MM.1S (cell line): ENCODE data around the gene MYH4.

Experiments used
- DNase-seq: peaks from one replicate; pipeline ENCODE4 v3.0.0-alpha.2; 2015
- H2AFZ ChIP-seq: fragments of 300-600 bp; sonication (generic); 2 replicates; pipeline ENCODE4 v1.6.0; 2016; ENCODE audit warnings: antibody characterized with exemption, low read length
- H3F3A ChIP-seq: fragments of 300-600 bp; sonication (generic); 2 replicates; pipeline ENCODE4 v1.6.1; 2016; ENCODE audit warnings: mild to moderate bottlenecking, antibody characterized with exemption, low read length, moderate library complexity, mixed read lengths; ENCODE audit not compliant: insufficient read depth
- H3K27ac ChIP-seq: fragments of 300-600 bp; sonication (generic); 2 replicates; pipeline ENCODE4 v1.5.1; 2016; ENCODE audit warnings: mild to moderate bottlenecking, low read length
- H3K27me3 ChIP-seq: fragments of 300-600 bp; sonication (generic); replicated peaks from 2 replicates; pipeline ENCODE4 v1.6.0; 2016; ENCODE audit warnings: low read length; ENCODE audit not compliant: insufficient read depth
- H3K36me3 ChIP-seq: fragments of 300-600 bp; sonication (generic); replicated peaks from 2 replicates; pipeline ENCODE4 v1.6.1; 2016; ENCODE audit warnings: mild to moderate bottlenecking, low read length, mixed read lengths; ENCODE audit not compliant: insufficient read depth
- H3K4me1 ChIP-seq: fragments of 300-600 bp; sonication (generic); 2 replicates; pipeline ENCODE4 v1.6.1; 2016; ENCODE audit warnings: low read length, mixed read lengths
- H3K4me2 ChIP-seq: fragments of 300-600 bp; sonication (generic); 2 replicates; pipeline ENCODE4 v1.6.0; 2016; ENCODE audit warnings: low read depth, low read length
- H3K4me3 ChIP-seq: fragments of 300-600 bp; sonication (generic); 2 replicates; pipeline ENCODE4 v1.5.1; 2016; ENCODE audit warnings: low read length, mixed read lengths
- H3K79me2 ChIP-seq: fragments of 300-600 bp; sonication (generic); 2 replicates; pipeline ENCODE4 v1.6.1; 2016; ENCODE audit warnings: mixed run types, low read length, mixed read lengths
- H3K9ac ChIP-seq: fragments of 300-600 bp; sonication (generic); 2 replicates; pipeline ENCODE4 v1.6.1; 2016; ENCODE audit warnings: low read length, mixed read lengths
- H3K9me2 ChIP-seq: fragments of 300-600 bp; sonication (generic); replicated peaks from 2 replicates; pipeline ENCODE4 v1.6.1; 2016; ENCODE audit warnings: mild to moderate bottlenecking, low read length, mixed read lengths; ENCODE audit not compliant: insufficient read depth
- H3K9me3 ChIP-seq: fragments of 300-600 bp; sonication (generic); replicated peaks from 2 replicates; pipeline ENCODE4 v1.6.1; 2016; ENCODE audit warnings: mild to moderate bottlenecking, low read length, mixed read lengths; ENCODE audit not compliant: insufficient read depth
- H4K20me1 ChIP-seq: fragments of 300-600 bp; sonication (generic); 2 replicates; pipeline ENCODE4 v1.6.1; 2016; ENCODE audit warnings: mild to moderate bottlenecking, low read length, moderate library complexity, mixed read lengths; ENCODE audit not compliant: insufficient read depth
- CTCF ChIP-seq: fragments of 300-600 bp; sonication (generic); IDR thresholded peaks from 2 replicates; pipeline ENCODE4 v1.5.1; 2016; ENCODE audit warnings: antibody characterized with exemption, low read length, mixed read lengths
- EZH2 ChIP-seq: fragments of 300-600 bp; sonication (generic); optimal IDR thresholded peaks from 2 replicates; pipeline ENCODE3; 2017; ENCODE audit warnings: low read depth, mild to moderate bottlenecking, antibody characterized with exemption, low read length, mixed read lengths
- EZH2phosphoT487 ChIP-seq: fragments of 300-600 bp; sonication (generic); IDR thresholded peaks from 2 replicates; pipeline ENCODE4 v1.6.1; 2018; ENCODE audit warnings: antibody characterized with exemption, low read length

Gene MYH4

GRCh38 chr17:10477701-10478100 lies 8.3 kb upstream of the MYH4 start:
- Histone ChIP-seq H4K20me1 (no peaks in the 10 kb centered on the region), H3F3A (no peaks in the 10 kb centered on the region), H3K9me3 (no peaks in the 10 kb centered on the region), H3K4me3 (no peak overlapping the region), H3K4me2 (no peak overlapping the region), H3K36me3 (no peaks in the 10 kb centered on the region), H2AFZ (no peak overlapping the region), H3K27ac (no peak overlapping the region), H3K4me1 (no peaks in the 10 kb centered on the region), H3K9me2 (no peaks in the 10 kb centered on the region), H3K79me2 (no peaks in the 10 kb centered on the region), H3K27me3 (no peaks in the 10 kb centered on the region), H3K9ac (no peak overlapping the region)
- no peak for DNase-seq
- TF ChIP-seq CTCF, result no peak
- no peak for TF ChIP-seq EZH2
- no peak for TF ChIP-seq EZH2phosphoT487

GRCh38 chr17:10474536-10474935 lies 5.2 kb upstream of the MYH4 start:
- no peaks in the 10 kb centered on the region for H3K36me3 ChIP-seq
- H2AFZ ChIP-seq, result no peak overlapping the region
- no peak overlapping the region for H3K4me3 ChIP-seq
- H3K9me3 ChIP-seq, result no peaks in the 10 kb centered on the region
- TF ChIP-seq EZH2phosphoT487 (no peak), EZH2 (no peak), CTCF (no peak)
- no peak overlapping the region for H3K9ac ChIP-seq
- no peak overlapping the region for H3K4me2 ChIP-seq
- H3K79me2 ChIP-seq, result no peaks in the 10 kb centered on the region
- no peaks in the 10 kb centered on the region for H4K20me1 ChIP-seq
- H3K4me1 ChIP-seq, result no peaks in the 10 kb centered on the region
- no peak for DNase-seq
- H3F3A ChIP-seq, result no peaks in the 10 kb centered on the region
- H3K9me2 ChIP-seq, result no peaks in the 10 kb centered on the region
- no peak overlapping the region for H3K27ac ChIP-seq
- H3K27me3 ChIP-seq, result no peaks in the 10 kb centered on the region

GRCh38 chr17:10471858-10472257 lies 2.5 kb upstream of the MYH4 start:
- TF ChIP-seq CTCF, result no peak
- H3K27me3 ChIP-seq, result no peaks in the 10 kb centered on the region
- H3K9ac ChIP-seq, result no peak overlapping the region
- H3K9me2 ChIP-seq, result no peaks in the 10 kb centered on the region
- H2AFZ ChIP-seq, result no peak overlapping the region
- no peaks in the 10 kb centered on the region for H3K9me3 ChIP-seq
- no peak for DNase-seq
- no peaks in the 10 kb centered on the region for H4K20me1 ChIP-seq
- no peaks in the 10 kb centered on the region for H3K36me3 ChIP-seq
- no peaks in the 10 kb centered on the region for H3K79me2 ChIP-seq
- H3K27ac ChIP-seq, result no peak overlapping the region
- H3F3A ChIP-seq, result no peaks in the 10 kb centered on the region
- no peak overlapping the region for H3K4me2 ChIP-seq
- no peak overlapping the region for H3K4me3 ChIP-seq
- H3K4me1 ChIP-seq, result no peaks in the 10 kb centered on the region

GRCh38 chr17:10463402-10463801 lies 6.0 kb downstream of the MYH4 start:
- H3K4me2 ChIP-seq, result no peak overlapping the region
- no peaks in the 10 kb centered on the region for H3K4me1 ChIP-seq
- H3K36me3 ChIP-seq, result no peaks in the 10 kb centered on the region
- no peak overlapping the region for H3K27ac ChIP-seq
- H2AFZ ChIP-seq, result no peak overlapping the region
- H3K9me3 ChIP-seq, result no peaks in the 10 kb centered on the region
- H3K9ac ChIP-seq, result no peak overlapping the region
- DNase-seq, result no peak
- no peaks in the 10 kb centered on the region for H3K27me3 ChIP-seq
- H3K79me2 ChIP-seq, result no peaks in the 10 kb centered on the region
- TF ChIP-seq EZH2phosphoT487 (no peak), EZH2 (no peak), CTCF (no peak)
- H3K9me2 ChIP-seq, result no peaks in the 10 kb centered on the region
- no peaks in the 10 kb centered on the region for H4K20me1 ChIP-seq
- H3F3A ChIP-seq, result no peaks in the 10 kb centered on the region
- H3K4me3 ChIP-seq, result no peak overlapping the region
